ENCODE results near the gene SH3RF2. TPM values are rescaled to one million over a fixed set of nuclear protein-coding genes. Genes with fewer than 3 reads are reported as not detected.

Gene SH3RF2
- total RNA-seq, 4 donors from 2014 or later, result 0.65 to 4.2 (median 2.1) TPM

DNA sequence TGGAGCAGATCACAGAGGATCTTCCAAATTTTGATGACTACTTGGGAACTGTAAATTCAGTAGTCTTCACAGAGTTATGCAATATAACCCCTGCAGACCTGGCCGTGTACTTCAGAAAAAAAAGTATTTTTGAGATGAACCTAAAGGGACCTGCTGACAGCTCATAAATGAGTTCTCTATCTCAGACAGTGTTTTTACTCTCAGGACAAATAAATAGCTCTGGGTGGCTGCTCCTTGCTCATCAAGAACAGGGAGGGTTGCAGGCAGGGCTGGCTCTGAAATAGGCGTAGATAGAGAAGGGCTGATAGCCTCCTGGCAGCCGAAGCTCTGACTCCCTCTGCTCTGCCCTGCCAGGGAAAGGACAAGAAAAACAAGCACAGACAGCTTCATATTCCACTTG is 104.1 kb downstream of the SH3RF2 start:
- ATAC-seq (ENCODE audit: low FRiP score) (peak; percentile 70), DNase-seq (ENCODE audit: low spot score) (no peak)
- TF ChIP-seq, protein P1, sequence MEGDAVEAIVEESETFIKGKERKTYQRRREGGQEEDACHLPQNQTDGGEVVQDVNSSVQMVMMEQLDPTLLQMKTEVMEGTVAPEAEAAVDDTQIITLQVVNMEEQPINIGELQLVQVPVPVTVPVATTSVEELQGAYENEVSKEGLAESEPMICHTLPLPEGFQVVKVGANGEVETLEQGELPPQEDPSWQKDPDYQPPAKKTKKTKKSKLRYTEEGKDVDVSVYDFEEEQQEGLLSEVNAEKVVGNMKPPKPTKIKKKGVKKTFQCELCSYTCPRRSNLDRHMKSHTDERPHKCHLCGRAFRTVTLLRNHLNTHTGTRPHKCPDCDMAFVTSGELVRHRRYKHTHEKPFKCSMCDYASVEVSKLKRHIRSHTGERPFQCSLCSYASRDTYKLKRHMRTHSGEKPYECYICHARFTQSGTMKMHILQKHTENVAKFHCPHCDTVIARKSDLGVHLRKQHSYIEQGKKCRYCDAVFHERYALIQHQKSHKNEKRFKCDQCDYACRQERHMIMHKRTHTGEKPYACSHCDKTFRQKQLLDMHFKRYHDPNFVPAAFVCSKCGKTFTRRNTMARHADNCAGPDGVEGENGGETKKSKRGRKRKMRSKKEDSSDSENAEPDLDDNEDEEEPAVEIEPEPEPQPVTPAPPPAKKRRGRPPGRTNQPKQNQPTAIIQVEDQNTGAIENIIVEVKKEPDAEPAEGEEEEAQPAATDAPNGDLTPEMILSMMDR (IDR thresholded peaks at IDR 0.05), result no peak

DNA sequence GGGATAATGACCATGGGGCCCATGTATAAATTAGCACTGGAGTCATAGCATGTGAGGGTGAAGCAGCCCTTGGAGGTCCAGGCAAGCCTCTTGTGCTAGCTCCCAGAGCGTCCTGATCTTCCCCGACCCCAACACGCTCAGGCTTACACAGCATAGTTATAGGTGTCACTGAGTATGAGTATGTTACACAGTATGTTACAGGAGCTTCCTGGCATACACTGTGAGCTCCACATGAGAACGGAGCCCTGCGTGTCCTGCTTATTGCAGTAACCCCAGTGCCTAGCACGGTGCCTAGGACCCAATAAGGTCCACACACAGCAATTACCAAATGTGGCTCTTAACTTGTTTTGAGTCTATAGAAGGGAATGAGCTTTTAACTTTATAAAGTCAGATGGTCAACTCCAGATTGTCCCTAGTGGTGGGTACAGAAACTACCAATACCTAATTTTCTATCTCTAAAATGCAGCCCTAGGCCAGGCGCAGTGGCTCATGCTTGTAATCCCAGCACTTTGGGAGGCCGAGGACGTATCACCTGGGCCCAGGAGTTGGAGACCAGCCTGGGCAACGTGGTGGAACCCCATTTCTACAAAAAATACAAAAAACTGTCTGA is 104.9 kb downstream of the SH3RF2 start:
- no peak for ATAC-seq (ENCODE audit: low FRiP score)

DNA sequence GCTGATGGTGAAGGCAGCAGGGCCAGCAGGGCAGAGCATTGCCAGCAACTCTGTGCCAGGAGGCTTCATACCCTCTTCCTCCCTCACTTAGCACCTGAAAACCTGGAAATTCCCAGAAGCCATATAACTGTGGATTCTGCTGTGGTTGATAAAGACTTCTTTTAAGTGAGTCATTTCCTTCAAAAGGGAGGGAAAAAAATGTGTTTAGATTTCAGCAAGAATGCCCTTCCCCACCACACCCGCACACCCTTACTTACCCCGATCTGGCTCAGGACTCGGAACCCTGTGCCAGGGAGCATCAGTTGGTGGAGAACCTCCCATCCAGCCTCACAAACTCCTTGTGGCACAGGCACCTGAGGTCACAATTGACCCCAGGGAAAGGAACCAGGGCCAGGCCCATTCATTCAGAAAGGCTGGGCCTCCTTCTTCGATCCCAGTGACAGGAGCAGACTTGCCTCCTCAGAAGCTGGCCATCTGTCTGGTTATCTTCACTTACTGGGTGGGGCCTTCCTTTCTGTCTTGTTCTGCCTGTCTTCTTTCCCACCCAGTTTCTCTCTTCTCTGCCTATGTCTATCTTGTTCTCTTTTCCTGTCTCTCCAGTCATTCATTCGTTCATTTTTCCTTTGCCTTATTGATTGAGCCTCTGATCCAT is 106.4 kb downstream of the SH3RF2 start:
- DNase-seq (ENCODE audit: low spot score) (no peak), ATAC-seq (ENCODE audit: low FRiP score) (peak; percentile 92)
- TF ChIP-seq, protein P1 (IDR thresholded peaks at IDR 0.05), result no peak

More for the DNA sequence above, 104.9 kb downstream of the SH3RF2 start:
- DNase-seq (ENCODE audit: low spot score), result no peak
- TF ChIP-seq, protein P1 (IDR thresholded peaks at IDR 0.05), result no peak

DNA sequence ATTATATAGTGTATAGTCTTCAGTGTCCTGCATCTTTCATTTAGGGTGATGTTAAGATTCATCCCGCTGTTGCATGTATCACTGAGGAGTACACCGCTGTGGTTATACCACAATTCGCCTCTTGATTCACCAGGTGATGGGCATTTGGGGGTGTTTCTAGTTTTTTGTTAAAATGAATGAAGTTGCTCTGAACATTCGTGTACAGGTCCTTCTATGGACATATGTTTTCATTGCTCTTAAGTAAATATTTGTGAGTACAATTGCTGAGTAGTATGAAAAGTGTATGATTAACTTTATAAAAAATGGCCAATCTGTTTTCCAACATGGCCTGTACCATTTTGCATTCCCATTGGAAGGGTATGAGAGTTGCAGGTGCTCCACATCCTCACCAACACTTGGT is 107.3 kb downstream of the SH3RF2 start:
- no peak for ATAC-seq (ENCODE audit: low FRiP score)
- TF ChIP-seq, protein P1 (IDR thresholded peaks at IDR 0.05), result no peak
- no peak for DNase-seq (ENCODE audit: low spot score)

DNA sequence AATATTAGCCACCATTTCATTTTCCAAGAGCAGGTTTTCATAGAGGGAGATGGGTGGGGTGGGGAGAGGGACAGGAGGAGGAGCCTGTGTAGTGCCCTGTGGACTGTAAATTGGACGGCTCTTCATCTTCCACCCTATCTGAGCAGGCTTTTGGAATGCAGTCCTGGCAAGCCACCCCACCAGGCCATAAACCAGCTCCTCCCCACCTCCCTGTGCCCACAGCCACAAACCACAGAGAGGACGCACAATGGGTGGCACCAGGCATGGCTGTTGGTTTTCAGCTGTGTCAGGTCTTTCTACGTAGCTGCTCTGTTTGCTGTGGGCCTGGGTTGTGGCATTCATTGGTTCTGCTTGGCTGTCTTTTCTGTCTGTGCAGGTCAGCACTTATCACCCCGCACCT is 111.0 kb downstream of the SH3RF2 start:
- ATAC-seq (ENCODE audit: low FRiP score), result no peak
- TF ChIP-seq, protein P1 (IDR thresholded peaks at IDR 0.05), result no peak
- no peak for DNase-seq (ENCODE audit: low spot score)

DNA sequence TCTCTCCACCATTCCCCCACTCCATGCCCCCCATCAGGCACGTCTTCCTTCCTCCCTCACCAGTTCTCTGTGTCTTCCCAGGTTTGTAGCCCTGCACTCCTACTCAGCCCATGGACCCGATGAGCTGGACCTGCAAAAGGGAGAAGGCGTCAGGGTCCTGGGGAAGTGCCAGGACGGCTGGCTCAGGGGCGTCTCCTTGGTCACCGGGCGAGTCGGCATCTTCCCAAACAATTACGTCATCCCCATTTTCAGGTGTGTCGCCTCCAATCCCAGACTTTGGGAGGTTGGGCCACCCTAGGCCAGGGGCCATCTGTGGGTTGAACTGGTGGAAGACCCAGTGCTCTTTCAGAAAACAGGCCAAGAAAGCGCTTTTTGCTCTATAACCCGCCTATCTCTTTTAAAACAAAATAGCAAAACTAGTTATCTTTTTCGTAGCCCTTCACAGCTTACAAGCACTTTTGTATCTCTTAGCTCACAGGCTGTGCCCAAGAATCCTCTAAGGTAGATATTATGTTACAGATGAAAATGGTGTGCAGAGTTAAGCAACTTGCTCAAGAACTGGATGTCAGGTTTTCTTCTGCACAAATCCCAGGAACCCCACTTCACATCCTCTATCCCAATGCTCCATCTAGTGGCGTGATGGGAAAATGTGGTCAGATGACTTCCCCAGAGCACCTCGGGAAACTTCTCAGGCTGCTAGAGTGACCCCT is 112.8 kb downstream of the SH3RF2 start:
- TF ChIP-seq, protein P1 (IDR thresholded peaks at IDR 0.05), result peak in 2 of 3 donors; percentile 3 to 40
- peak; percentile 79 for ATAC-seq (ENCODE audit: low FRiP score)

More for the DNA sequence above, 112.8 kb downstream of the SH3RF2 start:
- peak; percentile 40 for DNase-seq (ENCODE audit: low spot score)
